ENCODE results near the gene FGD3.

Gene FGD3

DNA sequence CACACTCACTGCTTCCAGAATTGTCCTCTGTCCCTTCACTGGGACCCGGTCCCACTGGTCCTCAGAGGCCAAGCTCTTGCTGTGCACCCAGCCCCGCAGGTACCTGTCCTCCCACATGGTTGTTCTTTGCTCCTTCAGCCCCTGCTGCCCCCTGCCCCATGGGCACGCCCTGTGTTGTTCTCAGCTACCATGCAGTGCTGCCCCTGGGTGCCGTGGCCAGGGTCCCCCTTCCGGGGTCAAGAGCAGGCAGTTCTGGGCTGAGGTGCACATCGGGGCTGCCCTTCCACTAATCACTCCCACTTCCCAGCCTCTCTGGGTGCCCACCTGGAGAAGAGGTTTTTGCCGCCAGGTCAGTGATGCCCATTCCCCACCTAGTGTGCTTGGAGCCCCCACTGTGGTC lies 79.3 kb downstream of the FGD3 start:
- TF ChIP-seq, protein P1, sequence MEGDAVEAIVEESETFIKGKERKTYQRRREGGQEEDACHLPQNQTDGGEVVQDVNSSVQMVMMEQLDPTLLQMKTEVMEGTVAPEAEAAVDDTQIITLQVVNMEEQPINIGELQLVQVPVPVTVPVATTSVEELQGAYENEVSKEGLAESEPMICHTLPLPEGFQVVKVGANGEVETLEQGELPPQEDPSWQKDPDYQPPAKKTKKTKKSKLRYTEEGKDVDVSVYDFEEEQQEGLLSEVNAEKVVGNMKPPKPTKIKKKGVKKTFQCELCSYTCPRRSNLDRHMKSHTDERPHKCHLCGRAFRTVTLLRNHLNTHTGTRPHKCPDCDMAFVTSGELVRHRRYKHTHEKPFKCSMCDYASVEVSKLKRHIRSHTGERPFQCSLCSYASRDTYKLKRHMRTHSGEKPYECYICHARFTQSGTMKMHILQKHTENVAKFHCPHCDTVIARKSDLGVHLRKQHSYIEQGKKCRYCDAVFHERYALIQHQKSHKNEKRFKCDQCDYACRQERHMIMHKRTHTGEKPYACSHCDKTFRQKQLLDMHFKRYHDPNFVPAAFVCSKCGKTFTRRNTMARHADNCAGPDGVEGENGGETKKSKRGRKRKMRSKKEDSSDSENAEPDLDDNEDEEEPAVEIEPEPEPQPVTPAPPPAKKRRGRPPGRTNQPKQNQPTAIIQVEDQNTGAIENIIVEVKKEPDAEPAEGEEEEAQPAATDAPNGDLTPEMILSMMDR (IDR thresholded peaks at IDR 0.05; ENCODE audit: control insufficient read depth, insufficient read depth, low read depth, low read length, missing control alignments) = no peak
- no peak for DNase-seq (ENCODE audit: low read depth)
- no peak overlapping the region for H3K4me3 ChIP-seq (ENCODE audit: control insufficient read depth, low read depth, low read length)

- TF ChIP-seq, protein P1 (IDR thresholded peaks at IDR 0.05; ENCODE audit: control insufficient read depth, insufficient read depth, low read depth, low read length, missing control alignments) = no peak
- no peak for DNase-seq (ENCODE audit: low read depth)
- no peak overlapping the region for H3K4me3 ChIP-seq (ENCODE audit: control insufficient read depth, low read depth, low read length)
Observed at GRCh38 chr9:93027750-93028149, 80.4 kb downstream of the FGD3 start.

DNA sequence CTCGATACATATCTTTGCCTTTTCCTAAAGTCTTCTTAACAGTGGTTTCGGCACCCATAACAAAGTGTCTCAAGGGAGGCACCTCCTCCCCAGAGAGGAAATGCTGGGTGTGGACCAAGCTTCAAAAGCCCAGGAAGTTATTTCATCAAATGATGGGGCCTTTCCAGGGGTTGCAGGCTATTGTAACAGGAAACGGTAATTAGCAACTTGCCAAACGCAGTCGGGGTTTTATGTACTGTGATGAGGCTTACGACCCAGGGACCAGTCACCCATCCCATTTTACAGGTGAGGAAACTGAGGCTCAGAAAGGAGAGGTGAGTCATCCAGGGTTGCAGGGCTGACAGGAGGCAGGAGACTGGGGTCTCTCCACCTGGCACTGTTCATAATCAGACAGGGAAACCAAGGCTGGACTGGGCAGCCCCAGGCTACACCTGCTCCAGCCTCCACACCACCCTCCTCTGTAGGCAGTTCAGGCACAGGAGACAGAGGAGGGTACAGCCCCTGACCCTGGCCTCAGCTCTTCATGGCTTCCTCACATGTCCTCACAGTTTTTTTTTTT lies 81.2 kb downstream of the FGD3 start:
- DNase-seq (ENCODE audit: low read depth) = no peak
- TF ChIP-seq, protein P1 (IDR thresholded peaks at IDR 0.05; ENCODE audit: control insufficient read depth, insufficient read depth, low read depth, low read length, missing control alignments) = no peak
- no peak overlapping the region for H3K4me3 ChIP-seq (ENCODE audit: control insufficient read depth, low read depth, low read length)

- DNase-seq (ENCODE audit: low read depth) = no peak
- TF ChIP-seq, protein P1 (IDR thresholded peaks at IDR 0.05; ENCODE audit: control insufficient read depth, insufficient read depth, low read depth, low read length, missing control alignments) = no peak
- H3K4me3 ChIP-seq (ENCODE audit: control insufficient read depth, low read depth, low read length) = no peak overlapping the region
Observed at GRCh38 chr9:93030642-93031628, 83.6 kb downstream of the FGD3 start.

GRCh38 chr9:93031629-93032430 lies 84.5 kb downstream of the FGD3 start:
- TF ChIP-seq, protein P1 (IDR thresholded peaks at IDR 0.05; ENCODE audit: control insufficient read depth, insufficient read depth, low read depth, low read length, missing control alignments) = no peak
- DNase-seq (ENCODE audit: low read depth) = no peak
- no peak overlapping the region for H3K4me3 ChIP-seq (ENCODE audit: control insufficient read depth, low read depth, low read length)

DNA sequence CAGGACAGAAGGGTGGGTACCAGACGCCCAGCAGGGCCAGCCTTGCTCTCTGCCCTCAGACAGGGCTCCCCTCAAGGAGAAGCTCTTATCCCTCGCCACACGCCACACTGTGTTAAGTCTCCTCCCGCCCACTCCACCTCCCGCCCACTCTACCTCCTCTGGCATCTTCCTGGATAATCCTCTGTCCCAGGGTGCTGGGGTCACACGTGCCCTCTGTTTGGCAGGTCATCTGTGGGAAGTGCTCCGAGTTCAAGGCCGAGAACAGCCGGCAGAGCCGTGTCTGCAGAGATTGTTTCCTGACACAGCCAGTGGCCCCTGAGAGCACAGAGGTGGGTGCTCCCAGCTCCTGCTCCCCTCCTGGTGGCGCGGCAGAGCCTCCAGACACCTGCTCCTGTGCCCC lies 85.2 kb downstream of the FGD3 start:
- H3K4me3 ChIP-seq (ENCODE audit: control insufficient read depth, low read depth, low read length) = no peak overlapping the region
- TF ChIP-seq, protein P1 (IDR thresholded peaks at IDR 0.05; ENCODE audit: control insufficient read depth, insufficient read depth, low read depth, low read length, missing control alignments) = no peak
- no peak for DNase-seq (ENCODE audit: low read depth)
